HG02642 (cell line): ENCODE measurements around the gene MAPK10.
A peak's percentile ranks its signal among the peaks of the same experiment; 100 is the strongest.

ENCODE experiments used
- ATAC-seq: cut with Tn5 transposase; IDR thresholded peaks from one replicate; pipeline ENCODE4 v1.9.1; 2021; ENCODE audit warnings: mild to moderate bottlenecking; ENCODE audit not compliant: unreplicated experiment, poor library complexity

The MAPK10 gene

GRCh38 chr4:86359944-86360478 lies at the start of gene MAPK10:
Gene MAPK10 (minus strand): TSS chr4:86360053.
- peak; percentile 99 for ATAC-seq

DNA sequence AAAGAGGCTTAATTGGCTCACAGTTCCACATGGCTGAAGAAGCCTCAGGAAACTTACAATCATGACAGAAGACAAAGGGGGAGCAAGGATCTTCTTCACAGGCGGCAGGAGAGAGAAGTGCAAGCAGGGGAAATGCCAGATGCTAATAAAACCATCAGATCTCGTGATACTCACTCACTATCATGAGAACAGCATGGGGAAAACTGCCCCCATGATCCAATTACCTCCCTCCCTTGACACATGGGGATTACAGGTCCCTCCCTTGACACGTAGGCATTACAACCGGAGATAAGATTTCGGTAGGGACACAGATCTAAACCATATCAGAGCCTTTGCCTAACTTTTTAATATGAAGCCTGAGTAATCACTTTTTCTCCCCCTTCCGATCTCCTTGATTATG lies 43.7 kb upstream of the MAPK10 start:
- no peak for ATAC-seq

- ATAC-seq = no peak
Observed at GRCh38 chr4:86401826-86402225, 42.0 kb upstream of the MAPK10 start.

- no peak for ATAC-seq
Observed at GRCh38 chr4:86400216-86400615, 40.4 kb upstream of the MAPK10 start.

DNA sequence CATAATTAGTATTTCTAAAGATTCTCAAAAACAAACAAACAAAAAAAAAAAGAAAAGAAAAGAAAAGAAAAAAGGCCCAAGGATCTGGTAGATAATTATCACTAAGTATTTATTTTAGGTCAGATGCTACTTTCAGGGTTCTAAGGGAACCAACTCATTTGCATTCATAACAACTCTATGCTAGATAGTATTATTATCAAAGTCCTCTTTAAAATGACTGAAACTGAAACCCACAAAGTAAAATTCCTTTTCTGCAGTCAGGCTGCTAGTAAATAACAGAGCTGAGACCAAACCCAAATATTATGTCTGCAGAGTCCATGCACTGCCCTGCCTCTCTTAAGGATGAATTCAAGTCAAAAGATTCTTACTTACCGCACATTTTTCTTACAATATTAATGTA lies 38.3 kb upstream of the MAPK10 start:
- peak; percentile 55 for ATAC-seq

GRCh38 chr4:86393749-86394148 lies 33.9 kb upstream of the MAPK10 start:
- ATAC-seq = no peak

DNA sequence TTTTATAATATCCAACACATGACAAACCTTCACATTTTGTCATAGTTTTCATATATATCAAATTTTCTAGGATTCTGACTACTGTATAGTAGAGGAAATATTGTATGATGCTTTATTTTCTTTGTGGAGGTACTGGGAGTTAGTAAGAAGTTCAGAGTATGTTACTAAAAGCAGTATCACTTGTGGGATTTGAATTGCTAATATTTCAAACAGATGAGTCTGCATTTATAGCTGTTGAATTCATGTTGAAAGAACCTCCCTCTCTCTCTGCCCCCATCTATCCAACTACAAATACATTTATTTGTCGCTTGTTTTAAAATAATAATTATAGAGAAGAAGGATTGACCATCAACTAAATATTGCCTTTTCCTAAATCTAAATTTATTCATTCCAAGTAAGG lies 29.8 kb upstream of the MAPK10 start:
- no peak for ATAC-seq

- no peak for ATAC-seq
Observed at GRCh38 chr4:86388252-86388651, 28.4 kb upstream of the MAPK10 start.

GRCh38 chr4:86386817-86387415 lies 27.1 kb upstream of the MAPK10 start:
- ATAC-seq = no peak

- no peak for ATAC-seq
Observed at GRCh38 chr4:86386201-86386600, 26.3 kb upstream of the MAPK10 start.

GRCh38 chr4:86381431-86381830 lies 21.6 kb upstream of the MAPK10 start:
- ATAC-seq = no peak

DNA sequence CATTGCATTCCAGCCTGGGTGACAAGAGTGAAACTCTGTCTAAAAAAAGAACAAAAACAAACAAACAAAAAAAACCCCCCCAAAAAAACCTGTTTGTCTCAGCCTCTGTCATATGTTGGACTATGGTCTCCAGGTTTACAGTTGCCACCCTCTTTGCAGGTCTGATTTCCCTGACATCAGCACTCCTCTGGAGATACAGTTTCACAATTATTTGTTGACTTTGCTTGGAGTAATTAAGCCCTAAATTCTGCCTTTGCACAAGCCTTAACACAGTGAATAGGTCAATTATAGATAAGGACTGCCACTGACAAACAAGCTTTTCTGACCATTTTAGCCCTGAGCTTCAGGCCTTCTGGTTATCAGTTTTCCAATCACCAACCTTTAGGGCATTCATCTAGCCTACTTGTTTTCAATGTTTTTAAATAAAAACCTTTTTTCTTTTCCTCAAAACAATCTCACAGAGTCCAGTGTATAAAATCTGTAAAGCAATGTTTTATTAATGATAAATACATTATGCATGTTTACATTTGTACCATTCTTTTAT lies 20.4 kb upstream of the MAPK10 start:
- no peak for ATAC-seq

- no peak for ATAC-seq
Observed at GRCh38 chr4:86376850-86377249, 17.0 kb upstream of the MAPK10 start.

- no peak for ATAC-seq
Observed at GRCh38 chr4:86368433-86368832, 8.6 kb upstream of the MAPK10 start.

DNA sequence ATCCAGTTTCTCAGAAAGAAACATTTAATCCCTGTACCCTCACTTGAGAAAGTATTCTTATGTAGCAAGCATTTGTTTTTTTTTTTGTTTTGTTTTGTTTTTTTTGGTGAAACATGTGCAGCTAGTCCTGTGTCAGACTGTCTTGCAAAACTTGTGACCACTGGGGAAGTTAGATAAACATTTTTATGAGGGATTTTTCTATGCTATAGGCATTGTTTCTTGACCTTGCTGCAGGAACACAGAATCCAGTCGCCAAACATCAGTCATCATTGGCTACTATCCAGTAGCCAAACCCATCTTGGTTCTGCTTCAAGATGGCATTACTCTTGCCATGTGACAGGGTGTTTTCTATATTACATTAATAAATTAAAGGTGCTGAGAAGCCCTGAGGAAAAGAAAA lies 7.7 kb upstream of the MAPK10 start:
- no peak for ATAC-seq

DNA sequence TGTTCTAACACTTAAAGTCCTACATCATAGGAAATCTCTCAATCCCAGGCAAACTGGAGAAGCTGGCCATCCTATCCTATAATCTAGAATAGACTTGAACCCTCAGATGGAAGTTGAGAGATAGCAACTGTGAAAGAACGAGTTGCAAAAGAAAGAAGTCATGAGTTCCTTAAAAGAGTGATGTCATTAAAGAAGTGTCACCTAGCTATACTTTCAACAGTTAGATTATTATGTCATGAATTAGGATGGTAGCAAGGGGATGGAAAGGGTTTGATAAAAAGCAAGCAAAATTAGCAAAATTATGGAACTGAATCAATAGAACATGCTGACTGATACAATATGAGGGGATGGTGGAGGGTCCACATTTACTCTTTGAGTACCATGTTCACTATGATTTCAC lies 7.1 kb upstream of the MAPK10 start:
- ATAC-seq = no peak

- ATAC-seq = no peak
Observed at GRCh38 chr4:86362510-86362909, 2.7 kb upstream of the MAPK10 start.

DNA sequence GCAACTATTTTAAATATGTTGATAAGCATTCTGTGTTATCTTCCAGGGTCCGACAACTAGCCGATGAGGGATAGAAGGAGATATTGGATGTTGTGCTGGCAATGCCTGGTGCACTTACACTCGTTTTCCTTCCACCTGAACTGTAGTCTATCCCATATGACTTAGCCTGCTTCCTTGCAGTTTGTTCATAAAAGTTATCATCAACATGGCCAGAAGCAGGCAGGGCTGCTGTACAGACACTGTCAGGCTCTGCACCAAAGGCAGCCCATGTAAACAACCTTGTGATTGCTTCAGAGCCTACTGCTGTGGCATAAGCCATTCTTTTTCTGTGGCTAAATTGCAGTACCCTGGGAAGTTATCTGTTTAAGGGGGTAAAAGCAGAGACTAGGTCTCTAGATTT lies 1.6 kb downstream of the MAPK10 start:
- no peak for ATAC-seq

DNA sequence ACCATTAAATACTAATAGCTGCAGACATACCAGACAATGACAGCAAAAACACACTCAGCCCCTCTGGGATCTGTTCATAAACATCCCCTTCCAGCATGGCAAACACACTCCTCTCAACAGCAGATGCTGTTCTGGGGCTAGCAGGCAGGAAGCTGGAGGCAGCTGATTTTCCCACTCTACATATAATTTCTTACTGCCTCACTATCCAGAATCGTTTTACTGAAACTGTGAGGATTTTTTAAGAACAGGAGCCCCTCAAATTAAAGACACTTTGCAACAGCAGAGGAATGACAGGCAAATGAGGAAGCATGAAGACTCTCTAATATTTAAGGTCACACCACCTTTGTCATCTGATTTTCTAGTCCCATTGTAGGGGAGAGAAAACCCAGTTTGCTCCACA lies 2.2 kb downstream of the MAPK10 start:
- ATAC-seq = no peak

DNA sequence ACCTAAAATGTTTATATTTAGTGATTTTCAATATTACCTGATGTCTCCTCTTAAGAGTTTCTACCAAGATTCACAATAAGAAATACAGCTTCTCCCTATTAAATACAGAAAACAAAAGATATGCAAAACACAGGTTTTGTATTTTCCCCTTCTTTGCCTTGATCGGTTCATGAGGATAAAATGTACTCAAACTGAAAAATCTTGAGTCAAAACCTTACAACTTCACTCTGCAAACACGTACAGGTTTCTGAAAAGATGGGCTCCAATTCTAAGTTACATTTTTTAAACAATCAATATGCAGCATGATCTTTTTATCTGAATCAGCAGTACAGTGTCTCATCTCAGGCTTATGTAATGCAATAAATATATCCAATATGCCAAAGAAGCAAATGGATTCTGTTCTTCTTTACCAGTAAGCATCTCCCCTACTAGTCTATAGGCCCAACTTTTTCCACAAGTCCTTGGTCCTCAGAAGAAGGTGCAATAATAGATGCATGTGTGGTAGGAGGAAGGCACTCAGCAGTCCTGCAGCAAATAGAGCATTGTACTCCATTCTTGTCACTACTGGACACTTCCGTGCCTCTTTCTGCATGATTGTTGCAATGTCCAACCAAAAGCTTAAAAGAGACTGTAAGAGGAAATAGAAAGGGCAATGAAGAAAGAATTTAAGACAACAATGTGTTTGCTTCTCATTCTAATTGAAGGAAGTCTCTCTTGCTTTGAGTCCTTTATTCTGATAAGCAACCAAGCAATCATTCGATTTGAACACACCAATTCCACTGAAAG lies 3.2 kb downstream of the MAPK10 start:
- ATAC-seq = no peak

- ATAC-seq = no peak
Observed at GRCh38 chr4:86354390-86354789, 5.5 kb downstream of the MAPK10 start.

DNA sequence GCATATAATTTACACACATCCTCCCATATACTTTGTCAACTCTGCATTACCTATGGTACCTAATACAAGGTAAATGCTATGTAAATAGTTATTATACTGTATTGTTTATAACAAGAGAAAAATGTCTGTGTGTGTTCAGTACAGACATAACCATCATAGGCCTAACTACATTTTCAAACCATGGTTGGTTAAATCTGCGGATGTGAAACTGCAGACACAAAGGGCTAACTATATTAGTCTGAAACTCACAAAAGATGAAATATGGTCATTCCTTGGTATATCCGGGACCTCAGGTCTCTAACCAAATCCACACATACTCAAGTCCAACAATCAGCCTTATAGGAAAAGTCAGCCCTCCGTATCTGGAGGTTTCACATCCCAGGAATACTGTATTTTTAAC lies 13.5 kb downstream of the MAPK10 start:
- no peak for ATAC-seq
